Measurements from ENCODE around the gene GUCY1A2.

GUCY1A2 gene

GRCh38 chr11:106998116-106998915, 20.0 kb downstream of the GUCY1A2 start:
- DNase-seq, result no peak

- no peak for DNase-seq
Observed at GRCh38 chr11:106997227-106997626, 21.0 kb downstream of the GUCY1A2 start.

- no peak for DNase-seq
Observed at GRCh38 chr11:106996691-106997090, 21.6 kb downstream of the GUCY1A2 start.

- DNase-seq, result no peak
Observed at GRCh38 chr11:106990331-106990730, 27.9 kb downstream of the GUCY1A2 start.

- DNase-seq, result no peak
Observed at GRCh38 chr11:106989078-106989455, 29.2 kb downstream of the GUCY1A2 start.

GRCh38 chr11:106988151-106989077, 29.9 kb downstream of the GUCY1A2 start:
- DNase-seq, result no peak

GRCh38 chr11:106986673-106987072, 31.6 kb downstream of the GUCY1A2 start:
- DNase-seq, result no peak

GRCh38 chr11:106986261-106986660, 32.0 kb downstream of the GUCY1A2 start:
- DNase-seq, result no peak

GRCh38 chr11:106983991-106984390, 34.3 kb downstream of the GUCY1A2 start:
- DNase-seq, result no peak

GRCh38 chr11:106983261-106983660, 35.0 kb downstream of the GUCY1A2 start:
- no peak for DNase-seq

GRCh38 chr11:106974831-106975230, 43.4 kb downstream of the GUCY1A2 start:
- no peak for DNase-seq

- no peak for DNase-seq
Observed at GRCh38 chr11:106971864-106972263, 46.4 kb downstream of the GUCY1A2 start.

GRCh38 chr11:106969644-106970355, 48.5 kb downstream of the GUCY1A2 start:
- DNase-seq, result no peak

- DNase-seq, result no peak
Observed at GRCh38 chr11:106962995-106963394, 55.3 kb downstream of the GUCY1A2 start.

- DNase-seq, result no peak
Observed at GRCh38 chr11:106961518-106961917, 56.8 kb downstream of the GUCY1A2 start.

GRCh38 chr11:106961048-106961447, 57.2 kb downstream of the GUCY1A2 start:
- DNase-seq, result no peak

- DNase-seq, result no peak
Observed at GRCh38 chr11:106959800-106960199, 58.5 kb downstream of the GUCY1A2 start.

GRCh38 chr11:106959386-106959785, 58.9 kb downstream of the GUCY1A2 start:
- DNase-seq, result no peak

GRCh38 chr11:106958517-106959248, 59.6 kb downstream of the GUCY1A2 start:
- no peak for DNase-seq

- no peak for DNase-seq
Observed at GRCh38 chr11:106957030-106957482, 61.2 kb downstream of the GUCY1A2 start.

- peak; percentile 80 for DNase-seq
Observed at GRCh38 chr11:106950067-106950491, 68.2 kb downstream of the GUCY1A2 start.

GRCh38 chr11:106943089-106943488, 75.2 kb downstream of the GUCY1A2 start:
- no peak for DNase-seq

Data from NCI-H1105 (cell line).